PC-9 (cell line): ENCODE results near the gene TEC. TPM values are rescaled to one million over a fixed set of nuclear protein-coding genes. Genes with fewer than 3 reads are reported as not detected.

Experiments
- BruUV-seq: library from RNA; stranded (reverse); fragments of 400-500 nt; replicated peaks from 2 replicates; lab custom pipeline; 2021; lab: Mats Ljungman, UMichigan
- CTCF ChIA-PET: fragments of 300-600 bp; sonication (Branson Sonifier 250); formaldehyde crosslinking; loops from one replicate; lab custom pipeline; 2022; ENCODE audit warnings: antibody characterized with exemption; lab: Charles Lee
- POLR2A ChIA-PET: fragments of 300-600 bp; sonication (Branson Sonifier 250); formaldehyde crosslinking; loops from one replicate; lab custom pipeline; 2022; ENCODE audit warnings: antibody characterized with exemption; ENCODE audit not compliant: unreplicated experiment; lab: Charles Lee
- DNase-seq, 2 experiments: peaks; one replicate each; pipeline versions ENCODE4 v3.0.0 to v3.0.0-alpha.2; 2015 to 2022; ENCODE audit warnings: mixed read lengths in 1 of 2
- H2AFZ ChIP-seq: fragments of 200-600 bp; sonication (generic); 2 replicates; pipeline ENCODE4 v1.8.1; 2017; ENCODE audit warnings: antibody characterized with exemption
- H3F3A ChIP-seq: fragments of 200-600 bp; sonication (generic); 2 replicates; pipeline ENCODE4 v1.8.1; 2017; ENCODE audit warnings: antibody characterized with exemption, mild to moderate bottlenecking, low read depth; ENCODE audit not compliant: insufficient read depth
- H3K27ac ChIP-seq: fragments of 200-600 bp; sonication (generic); 2 replicates; pipeline ENCODE4 v1.6.1; 2016; ENCODE audit warnings: mixed run types
- H3K27me3 ChIP-seq: fragments of 200-600 bp; sonication (generic); 2 replicates; pipeline ENCODE4 v1.6.1; 2016; ENCODE audit warnings: low read depth, mixed run types; ENCODE audit not compliant: insufficient read depth
- H3K36me3 ChIP-seq: fragments of 200-600 bp; sonication (generic); 2 replicates; pipeline ENCODE4 v1.6.1; 2016; ENCODE audit warnings: low read depth, mixed run types
- H3K4me1 ChIP-seq: fragments of 200-600 bp; sonication (generic); replicated peaks from 2 replicates; pipeline ENCODE4 v1.6.1; 2016; ENCODE audit warnings: mixed run types; ENCODE audit not compliant: insufficient read depth
- H3K4me2 ChIP-seq: fragments of 200-600 bp; sonication (generic); 2 replicates; pipeline ENCODE4 v1.6.1; 2017; ENCODE audit warnings: mixed run types
- H3K4me3 ChIP-seq: fragments of 200-600 bp; sonication (generic); 2 replicates; pipeline ENCODE4 v1.6.1; 2016; ENCODE audit warnings: mixed run types
- H3K79me2 ChIP-seq: fragments of 200-600 bp; sonication (generic); 2 replicates; pipeline ENCODE4 v1.6.1; 2017; ENCODE audit warnings: low read depth, mixed run types
- H3K9me2 ChIP-seq: fragments of 200-600 bp; sonication (generic); 2 replicates; pipeline ENCODE4 v1.8.1; 2017; ENCODE audit warnings: mild to moderate bottlenecking; ENCODE audit not compliant: insufficient read depth
- H3K9me3 ChIP-seq: fragments of 200-600 bp; sonication (generic); 2 replicates; pipeline ENCODE4 v1.8.1; 2016; ENCODE audit warnings: low read depth; ENCODE audit not compliant: insufficient read depth
- H4K20me1 ChIP-seq: fragments of 200-600 bp; sonication (generic); 2 replicates; pipeline ENCODE4 v1.8.1; 2017; ENCODE audit not compliant: insufficient read depth
- EZH2 ChIP-seq: fragments of 200-600 bp; sonication (generic); IDR thresholded peaks from 2 replicates; pipeline ENCODE4 v1.8.0; 2017; ENCODE audit warnings: antibody characterized with exemption, low read depth
- intact Hi-C: fragments of 100-400 bp; cut with micrococcal nuclease; formaldehyde crosslinking; loops from one replicate; pipeline ENCODE4 v1.10.0; 2022; ENCODE audit not compliant: unreplicated experiment
- total RNA-seq: library from RNA; stranded (reverse); gene quantifications from 2 replicates; pipeline ENCODE4 v1.2.3, GENCODE V29; 2021
- TF ChIP-seq, protein P1 (sequence below): fragments of 200-600 bp; sonication (generic); conservative IDR thresholded peaks from 2 replicates; pipeline ENCODE4 v1.6.1; 2017; ENCODE audit warnings: mixed run types, antibody characterized with exemption, mild to moderate bottlenecking, moderate library complexity

TEC gene
- total RNA-seq, 1 experiment from 2014 or later = 6.2 TPM

GRCh38 chr4:48100256-48100655 is 169.4 kb downstream of the TEC start:
- intact Hi-C loops = no loop called here
- Histone ChIP-seq H3K4me3 (no peak overlapping the region), H3K36me3 (no peaks in the 10 kb centered on the region), H3K27ac (no peak overlapping the region), H3K9me2 (no peaks in the 10 kb centered on the region), H3K79me2 (no peaks in the 10 kb centered on the region), H4K20me1 (no peaks in the 10 kb centered on the region), H3F3A (no peaks in the 10 kb centered on the region; the same call in 1 of the 2 replicates), H2AFZ (no peak overlapping the region), H3K4me1 (no peaks in the 10 kb centered on the region), H3K9me3 (no peaks in the 10 kb centered on the region), H3K27me3 (no peaks in the 10 kb centered on the region), H3K4me2 (no peak overlapping the region)
- POLR2A ChIA-PET = no interaction called here
- DNase-seq = no peak
- CTCF ChIA-PET = interaction anchor here (1.3 kb wide), 1 partner anchor 9 kb away, joined by 3 read pairs; no protein-coding TSS in a partner anchor
- no peak for TF ChIP-seq EZH2
- TF ChIP-seq, protein P1, sequence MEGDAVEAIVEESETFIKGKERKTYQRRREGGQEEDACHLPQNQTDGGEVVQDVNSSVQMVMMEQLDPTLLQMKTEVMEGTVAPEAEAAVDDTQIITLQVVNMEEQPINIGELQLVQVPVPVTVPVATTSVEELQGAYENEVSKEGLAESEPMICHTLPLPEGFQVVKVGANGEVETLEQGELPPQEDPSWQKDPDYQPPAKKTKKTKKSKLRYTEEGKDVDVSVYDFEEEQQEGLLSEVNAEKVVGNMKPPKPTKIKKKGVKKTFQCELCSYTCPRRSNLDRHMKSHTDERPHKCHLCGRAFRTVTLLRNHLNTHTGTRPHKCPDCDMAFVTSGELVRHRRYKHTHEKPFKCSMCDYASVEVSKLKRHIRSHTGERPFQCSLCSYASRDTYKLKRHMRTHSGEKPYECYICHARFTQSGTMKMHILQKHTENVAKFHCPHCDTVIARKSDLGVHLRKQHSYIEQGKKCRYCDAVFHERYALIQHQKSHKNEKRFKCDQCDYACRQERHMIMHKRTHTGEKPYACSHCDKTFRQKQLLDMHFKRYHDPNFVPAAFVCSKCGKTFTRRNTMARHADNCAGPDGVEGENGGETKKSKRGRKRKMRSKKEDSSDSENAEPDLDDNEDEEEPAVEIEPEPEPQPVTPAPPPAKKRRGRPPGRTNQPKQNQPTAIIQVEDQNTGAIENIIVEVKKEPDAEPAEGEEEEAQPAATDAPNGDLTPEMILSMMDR = no peak
- no TSS peak for BruUV-seq

DNA sequence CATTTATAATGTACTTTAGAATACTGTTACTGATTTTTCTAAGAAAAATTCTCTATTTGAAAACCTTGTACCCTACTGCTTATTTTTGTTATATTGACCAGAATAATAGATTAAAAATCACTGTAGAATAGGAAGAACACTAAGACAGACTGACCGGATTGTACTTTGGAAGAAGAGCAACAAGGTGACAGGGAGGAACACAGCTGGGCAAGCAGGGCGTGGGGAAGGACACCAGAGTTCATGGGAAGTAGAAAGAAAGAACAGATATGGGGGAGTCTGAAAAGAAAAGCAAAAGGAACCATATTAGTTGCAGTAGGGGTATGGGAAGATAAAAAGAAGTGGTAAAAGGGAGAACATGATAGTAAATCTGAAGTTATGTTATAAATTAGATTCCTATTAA is 174.2 kb downstream of the TEC start:
- H3K9me3 ChIP-seq = 0 out of 2 replicates have a peak, but pooled peaks cover 5% of the 10 kb centered on the region
- peaks cover 18% of the 10 kb centered on the region for H3K4me1 ChIP-seq
- TF ChIP-seq, protein P1 = no peak
- TF ChIP-seq EZH2 = no peak
- BruUV-seq = no TSS peak
- no peaks in the 10 kb centered on the region for H3K36me3 ChIP-seq
- no peaks in the 10 kb centered on the region for H3K9me2 ChIP-seq
- DNase-seq = no peak
- no peaks in the 10 kb centered on the region for H3K27me3 ChIP-seq
- H3K79me2 ChIP-seq = no peaks in the 10 kb centered on the region
- intact Hi-C loops = no loop called here
- ChIA-PET CTCF (no interaction called here), POLR2A (interaction anchor here (0.6 kb wide), 1 partner anchor 179 kb away, joined by 3 read pairs; no protein-coding TSS in a partner anchor)
- H3F3A ChIP-seq = peaks cover 13% of the 10 kb centered on the region; the same call in 1 of the 2 replicates
- no peak overlapping the region for H3K4me3 ChIP-seq
- H3K27ac ChIP-seq = no peak overlapping the region
- no peak overlapping the region for H3K4me2 ChIP-seq
- H2AFZ ChIP-seq = no peak overlapping the region
- H4K20me1 ChIP-seq = no peaks in the 10 kb centered on the region

DNA sequence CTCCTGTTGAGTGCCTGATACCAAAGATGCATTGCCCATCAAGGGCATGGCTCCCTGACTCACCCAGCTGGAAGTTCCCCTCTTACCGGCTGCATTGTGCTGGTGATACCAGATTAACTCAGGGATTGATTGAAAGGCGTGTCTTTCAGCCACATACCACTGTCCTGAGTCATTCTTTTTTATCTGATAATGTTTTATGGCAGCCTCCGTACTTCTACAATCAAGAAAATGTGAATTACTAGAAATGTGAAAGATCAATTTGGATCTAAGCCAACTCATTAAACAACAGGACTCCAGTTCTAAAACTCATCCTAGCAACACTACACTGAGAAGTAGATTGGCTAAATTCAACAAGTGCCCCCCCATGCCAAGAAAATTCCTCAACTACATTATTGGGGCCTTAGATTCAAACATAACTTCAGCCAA is 175.6 kb downstream of the TEC start:
- H3K9me2 ChIP-seq = no peaks in the 10 kb centered on the region
- H2AFZ ChIP-seq = no peak overlapping the region
- peaks cover 18% of the 10 kb centered on the region for H3K4me1 ChIP-seq
- DNase-seq = peak; percentile 74 to 86
- H3K79me2 ChIP-seq = no peaks in the 10 kb centered on the region
- peak overlapping the region; percentile 43 for H3K4me2 ChIP-seq
- no TSS peak for BruUV-seq
- CTCF ChIA-PET = no interaction called here
- POLR2A ChIA-PET = interaction anchor here (0.7 kb wide), 1 partner anchor 37 kb away, joined by 3 read pairs; no protein-coding TSS in a partner anchor
- intact Hi-C loops = loop anchor here (1.0 to 5.0 kb wide), 2 partner anchors 34 to 167 kb away; no protein-coding TSS in a partner anchor
- no peaks in the 10 kb centered on the region for H3K36me3 ChIP-seq
- TF ChIP-seq, protein P1 = no peak
- no peak for TF ChIP-seq EZH2
- H3K27me3 ChIP-seq = no peaks in the 10 kb centered on the region
- H4K20me1 ChIP-seq = no peaks in the 10 kb centered on the region
- H3K27ac ChIP-seq = peak overlapping the region; percentile 62
- no peak overlapping the region for H3K4me3 ChIP-seq
- 0 out of 2 replicates have a peak, but pooled peaks cover 5% of the 10 kb centered on the region for H3K9me3 ChIP-seq
- peaks cover 13% of the 10 kb centered on the region; the same call in 1 of the 2 replicates for H3F3A ChIP-seq
